ENCODE data around the gene NCL.

DNA sequence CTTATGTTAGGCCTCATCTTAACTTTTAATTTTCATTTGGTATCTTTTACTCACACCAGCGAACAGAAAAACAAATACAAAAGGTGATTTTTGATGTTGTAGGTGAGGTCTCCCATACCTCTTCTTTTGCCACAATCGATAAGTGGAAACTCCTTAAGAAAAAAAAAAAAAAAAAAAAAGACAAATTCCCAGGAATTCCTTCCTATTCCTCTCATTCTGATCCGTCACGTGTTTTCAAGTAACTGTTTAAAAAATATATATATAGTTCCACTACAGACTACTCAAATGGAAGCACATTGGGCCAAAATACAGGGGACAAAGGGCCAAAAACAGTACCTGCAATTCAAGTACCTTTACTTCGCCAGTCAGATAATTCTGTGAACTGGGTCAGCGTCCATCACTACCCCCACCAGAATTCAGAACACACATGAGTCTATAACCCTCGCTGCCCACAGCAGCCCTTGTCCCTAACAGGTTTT lies 49.5 kb upstream of the NCL start:
- TF ChIP-seq, protein P1, sequence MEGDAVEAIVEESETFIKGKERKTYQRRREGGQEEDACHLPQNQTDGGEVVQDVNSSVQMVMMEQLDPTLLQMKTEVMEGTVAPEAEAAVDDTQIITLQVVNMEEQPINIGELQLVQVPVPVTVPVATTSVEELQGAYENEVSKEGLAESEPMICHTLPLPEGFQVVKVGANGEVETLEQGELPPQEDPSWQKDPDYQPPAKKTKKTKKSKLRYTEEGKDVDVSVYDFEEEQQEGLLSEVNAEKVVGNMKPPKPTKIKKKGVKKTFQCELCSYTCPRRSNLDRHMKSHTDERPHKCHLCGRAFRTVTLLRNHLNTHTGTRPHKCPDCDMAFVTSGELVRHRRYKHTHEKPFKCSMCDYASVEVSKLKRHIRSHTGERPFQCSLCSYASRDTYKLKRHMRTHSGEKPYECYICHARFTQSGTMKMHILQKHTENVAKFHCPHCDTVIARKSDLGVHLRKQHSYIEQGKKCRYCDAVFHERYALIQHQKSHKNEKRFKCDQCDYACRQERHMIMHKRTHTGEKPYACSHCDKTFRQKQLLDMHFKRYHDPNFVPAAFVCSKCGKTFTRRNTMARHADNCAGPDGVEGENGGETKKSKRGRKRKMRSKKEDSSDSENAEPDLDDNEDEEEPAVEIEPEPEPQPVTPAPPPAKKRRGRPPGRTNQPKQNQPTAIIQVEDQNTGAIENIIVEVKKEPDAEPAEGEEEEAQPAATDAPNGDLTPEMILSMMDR (IDR thresholded peaks at IDR 0.05): no peak
- no peak for TF ChIP-seq RFX5 (IDR thresholded peaks at IDR 0.05; ENCODE audit: low read length)
- TF ChIP-seq, protein P2, sequence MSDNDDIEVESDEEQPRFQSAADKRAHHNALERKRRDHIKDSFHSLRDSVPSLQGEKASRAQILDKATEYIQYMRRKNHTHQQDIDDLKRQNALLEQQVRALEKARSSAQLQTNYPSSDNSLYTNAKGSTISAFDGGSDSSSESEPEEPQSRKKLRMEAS (IDR thresholded peaks at IDR 0.05; ENCODE audit: low read depth): no peak
- no peak for TF ChIP-seq POLR2AphosphoS5 (IDR thresholded peaks at IDR 0.05; ENCODE audit: low read depth, low read length)
